DND-41 (cell line): ENCODE data around the gene KIF1A.

Experiments
- EZH2 ChIP-seq: IDR thresholded peaks from 3 replicates; pipeline ENCODE4 v1.6.1; 2012; ENCODE audit warnings: borderline replicate concordance, low read depth, mild to moderate bottlenecking, moderate library complexity, low read length, inconsistent platforms; ENCODE audit not compliant: severe bottlenecking
- TF ChIP-seq, protein P1 (sequence below): IDR thresholded peaks from 2 replicates; pipeline ENCODE4 v1.5.1; 2012; ENCODE audit warnings: borderline replicate concordance, low read length, moderate library complexity, mild to moderate bottlenecking; ENCODE audit not compliant: poor library complexity, severe bottlenecking; ENCODE audit errors: extremely low read depth

DNA sequence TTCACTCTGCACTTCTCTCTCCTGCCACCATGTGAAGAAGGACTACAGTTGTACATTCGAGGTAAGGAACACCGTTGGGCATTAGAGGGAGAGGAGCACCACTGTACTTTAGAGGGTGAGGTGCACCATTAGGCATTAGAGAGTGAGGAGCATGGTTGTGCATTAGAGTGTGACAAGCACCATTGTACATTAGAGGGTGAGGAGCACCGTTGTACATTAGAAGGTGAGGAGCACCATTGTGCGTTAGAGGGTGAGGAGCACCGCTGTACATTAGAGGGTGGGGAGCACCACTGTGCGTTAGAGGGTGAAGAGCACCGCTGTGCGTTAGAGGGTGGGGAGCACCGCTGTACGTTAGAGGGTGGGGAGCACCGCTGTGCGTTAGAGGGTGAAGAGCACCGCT lies 27.8 kb upstream of the KIF1A start:
- no peak for TF ChIP-seq EZH2
- TF ChIP-seq, protein P1, sequence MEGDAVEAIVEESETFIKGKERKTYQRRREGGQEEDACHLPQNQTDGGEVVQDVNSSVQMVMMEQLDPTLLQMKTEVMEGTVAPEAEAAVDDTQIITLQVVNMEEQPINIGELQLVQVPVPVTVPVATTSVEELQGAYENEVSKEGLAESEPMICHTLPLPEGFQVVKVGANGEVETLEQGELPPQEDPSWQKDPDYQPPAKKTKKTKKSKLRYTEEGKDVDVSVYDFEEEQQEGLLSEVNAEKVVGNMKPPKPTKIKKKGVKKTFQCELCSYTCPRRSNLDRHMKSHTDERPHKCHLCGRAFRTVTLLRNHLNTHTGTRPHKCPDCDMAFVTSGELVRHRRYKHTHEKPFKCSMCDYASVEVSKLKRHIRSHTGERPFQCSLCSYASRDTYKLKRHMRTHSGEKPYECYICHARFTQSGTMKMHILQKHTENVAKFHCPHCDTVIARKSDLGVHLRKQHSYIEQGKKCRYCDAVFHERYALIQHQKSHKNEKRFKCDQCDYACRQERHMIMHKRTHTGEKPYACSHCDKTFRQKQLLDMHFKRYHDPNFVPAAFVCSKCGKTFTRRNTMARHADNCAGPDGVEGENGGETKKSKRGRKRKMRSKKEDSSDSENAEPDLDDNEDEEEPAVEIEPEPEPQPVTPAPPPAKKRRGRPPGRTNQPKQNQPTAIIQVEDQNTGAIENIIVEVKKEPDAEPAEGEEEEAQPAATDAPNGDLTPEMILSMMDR, result no peak
